GM19455 (cell line): ENCODE measurements around the gene UBE2Q1.

Experiments used
- ATAC-seq: cut with Tn5 transposase; IDR thresholded peaks from one replicate; pipeline ENCODE4 v1.9.1; 2021; ENCODE audit not compliant: unreplicated experiment

The UBE2Q1 gene

DNA sequence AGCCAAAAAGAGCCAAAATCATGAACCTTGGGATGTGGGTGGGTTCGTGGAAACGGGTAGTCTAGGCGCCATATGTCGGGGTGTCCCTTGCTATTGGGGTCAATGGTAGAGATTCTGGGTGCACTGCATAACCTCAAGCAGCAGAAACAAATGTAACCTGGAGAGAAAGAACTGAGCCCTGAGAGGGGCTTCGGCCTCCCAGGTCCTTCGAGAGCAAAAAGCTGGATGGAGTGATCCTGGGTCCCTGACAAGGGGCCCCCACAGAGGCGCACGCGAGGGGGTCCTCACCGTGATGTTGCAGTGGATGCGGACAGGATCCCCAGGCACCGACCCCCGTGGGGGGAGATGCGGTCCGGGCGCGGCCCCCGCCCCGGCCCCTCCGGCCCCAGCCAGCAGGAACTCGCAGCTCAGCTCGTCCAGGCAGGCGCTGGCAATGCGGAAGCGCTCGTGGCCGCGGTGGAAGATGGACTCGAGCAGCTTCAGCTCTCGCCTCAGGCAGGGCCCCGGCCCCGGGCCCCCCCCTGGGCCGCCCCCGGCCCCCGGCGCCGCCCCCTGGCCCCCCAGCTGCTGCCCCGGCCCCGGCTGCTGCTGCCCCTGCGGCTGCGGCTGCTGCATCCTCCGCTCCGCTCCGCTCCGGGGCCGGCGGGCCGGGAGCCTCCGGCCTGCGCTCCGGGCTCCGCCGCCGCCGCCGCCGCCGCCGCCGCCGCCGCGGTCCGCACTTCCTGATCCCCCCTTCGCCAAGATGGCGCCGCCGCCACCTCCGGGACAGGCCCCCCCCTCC lies at the start of gene UBE2Q1:
Gene UBE2Q1 (minus strand): TSS at position 724 of the 781 bp plus-strand sequence. CDS start 109 bp downstream, at position 615.
- peak; percentile 9 for ATAC-seq

DNA sequence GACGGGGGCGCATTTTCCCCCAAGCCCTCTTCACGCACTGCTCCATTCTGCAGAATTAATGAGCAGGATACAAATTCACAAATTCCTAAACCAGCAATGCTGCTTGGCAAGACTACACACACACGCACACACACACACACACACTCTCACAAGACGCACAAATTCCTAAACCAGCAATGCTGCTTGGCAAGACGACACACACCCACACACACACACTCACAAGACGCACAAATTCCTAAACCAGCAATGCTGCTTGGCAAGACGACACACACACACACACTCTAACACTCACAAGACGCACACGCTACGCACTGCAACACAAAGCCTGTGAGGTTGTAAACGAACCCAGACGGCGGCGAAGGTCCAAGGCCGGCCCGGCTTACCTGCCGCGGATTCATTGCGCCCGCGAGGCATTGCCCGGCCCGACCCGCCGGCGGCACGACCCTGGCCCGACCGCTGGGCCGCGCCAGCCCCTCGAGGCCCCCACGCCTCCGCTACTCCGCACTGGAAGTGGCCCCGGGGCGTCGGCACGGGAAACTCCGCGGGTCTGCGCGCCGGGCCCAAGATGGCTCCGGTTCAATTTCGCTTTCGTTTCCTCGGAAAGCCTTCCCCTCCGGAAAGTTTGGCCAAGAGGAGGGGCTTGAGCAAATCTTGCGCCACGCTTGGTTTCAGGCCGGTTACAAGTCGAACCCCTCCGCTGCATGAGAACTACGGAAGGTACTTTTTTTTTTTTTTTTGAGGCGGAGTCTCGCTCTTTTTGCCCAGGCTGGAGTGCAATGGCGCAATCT lies 49.3 kb upstream of the UBE2Q1 start, which contains the start of gene ADAR:
Gene ADAR (minus strand): TSS at position 578 of the 788 bp plus-strand sequence. CDS start 180 bp downstream, at position 398.
- ATAC-seq = peak; percentile 67

DNA sequence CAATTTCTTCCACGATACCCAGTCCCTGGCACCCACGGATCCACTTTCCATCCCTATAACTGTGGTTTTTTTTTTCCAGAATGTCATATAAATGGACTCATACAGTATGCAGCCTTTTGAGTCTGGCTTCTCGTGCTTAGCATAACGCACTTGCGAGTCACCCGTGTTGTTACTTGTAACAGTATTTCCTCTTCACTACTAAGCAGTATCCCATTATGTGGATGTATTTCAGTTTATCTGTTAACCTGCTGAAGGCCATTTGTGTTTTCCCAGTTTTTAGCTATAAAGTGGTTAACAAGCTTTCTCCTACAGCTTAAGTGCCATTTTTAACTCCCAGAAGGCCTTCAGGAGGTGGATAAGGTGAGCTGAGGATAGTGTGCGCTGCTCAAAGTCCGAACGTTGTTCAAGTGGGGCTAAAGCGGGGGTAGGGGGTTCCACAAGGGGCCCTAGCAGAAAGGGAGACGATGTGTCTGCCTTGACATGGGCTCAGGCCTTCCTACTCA lies 48.7 kb upstream of the UBE2Q1 start:
- no peak for ATAC-seq

DNA sequence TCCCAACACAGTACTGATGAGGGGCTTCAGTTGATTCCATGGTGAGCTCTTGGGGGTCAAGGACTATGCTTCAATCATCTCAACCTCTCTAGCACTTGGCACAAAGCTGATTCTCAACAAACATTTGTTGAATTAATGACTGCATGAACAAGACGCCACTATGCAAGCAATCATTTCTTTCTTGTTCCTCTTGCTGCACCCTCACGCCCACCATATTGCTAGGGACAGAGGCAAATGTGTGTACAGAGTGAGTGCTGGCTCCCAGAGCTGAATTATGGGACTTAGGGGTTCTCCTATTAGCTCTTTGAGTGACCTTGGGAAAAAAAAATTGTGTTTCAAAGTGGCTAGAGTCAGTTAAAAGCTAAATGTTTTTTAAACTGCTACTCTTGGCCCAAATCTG lies 47.1 kb upstream of the UBE2Q1 start:
- no peak for ATAC-seq

DNA sequence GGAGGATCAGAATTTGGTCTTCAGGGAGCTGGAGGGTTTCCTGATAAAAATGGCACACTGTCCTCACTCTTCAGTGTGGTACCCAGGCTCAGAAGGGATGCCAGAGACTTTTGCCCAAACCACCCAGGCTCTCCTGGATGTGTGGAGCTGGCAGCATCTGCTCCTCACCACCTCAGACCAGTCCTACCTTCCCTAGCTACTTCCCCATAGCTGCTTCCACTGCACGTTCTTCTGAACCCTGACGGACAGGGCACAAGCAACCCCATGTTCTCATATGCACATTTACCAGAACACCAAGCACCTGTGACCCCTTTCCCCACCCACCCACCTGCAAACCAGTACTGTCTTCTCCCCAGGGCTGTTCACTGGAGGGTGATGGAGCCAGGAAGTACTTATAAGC lies 44.9 kb upstream of the UBE2Q1 start:
- ATAC-seq = no peak

DNA sequence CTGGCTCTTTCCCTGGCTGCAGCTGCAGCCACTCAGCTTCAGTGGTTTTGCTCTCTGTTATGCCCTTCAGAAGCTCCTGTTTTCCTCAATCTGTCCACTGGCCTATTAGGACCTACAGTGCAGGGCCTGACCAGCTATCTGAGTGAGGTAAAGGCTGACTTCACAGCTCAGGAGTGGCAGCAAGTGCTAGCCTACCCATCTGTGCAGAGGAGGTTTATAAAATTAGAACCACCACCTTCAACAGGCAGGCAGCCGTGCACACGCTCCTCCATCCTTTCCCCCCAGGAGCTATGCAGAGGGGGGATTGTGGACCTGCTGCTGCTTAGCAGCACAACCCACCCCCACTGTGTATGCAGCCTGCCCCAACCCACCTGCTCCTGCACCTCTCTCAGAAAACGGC lies 41.2 kb upstream of the UBE2Q1 start:
- no peak for ATAC-seq

DNA sequence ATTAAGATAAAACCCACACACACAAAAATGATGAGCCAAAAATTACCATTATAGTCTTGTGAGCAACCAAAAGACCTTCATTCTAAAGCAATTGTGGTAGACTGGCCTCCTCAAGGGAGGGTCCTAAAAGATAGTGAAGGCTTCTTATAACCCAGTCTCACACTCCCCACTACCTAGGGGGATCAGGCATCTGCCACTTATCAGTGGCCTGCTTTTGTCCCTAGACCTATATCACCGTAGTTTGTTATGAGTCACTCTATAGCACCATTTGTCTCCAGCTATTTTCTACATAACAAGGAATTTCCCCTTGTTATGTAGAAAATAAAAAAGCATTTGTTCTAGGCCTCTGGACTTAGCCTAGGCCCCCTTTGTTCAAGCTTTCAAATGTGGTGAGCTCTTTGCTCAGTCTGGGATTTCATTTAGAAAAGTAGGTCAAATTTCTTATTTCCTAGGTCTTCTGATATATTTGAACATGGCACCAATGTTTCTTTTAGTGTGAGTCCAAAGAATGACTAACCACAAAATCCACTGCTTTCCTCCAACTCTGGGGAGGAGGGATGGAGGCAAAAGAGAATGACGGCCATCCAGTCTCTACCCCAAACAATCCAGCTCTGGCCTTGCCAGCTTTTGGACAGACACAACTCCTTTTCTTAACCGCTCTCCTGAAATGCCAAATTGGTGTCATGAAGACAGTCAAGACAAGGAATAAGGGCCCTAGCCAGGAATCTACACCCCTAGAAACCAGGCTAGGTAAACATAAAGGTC lies 40.6 kb upstream of the UBE2Q1 start:
- no peak for ATAC-seq

DNA sequence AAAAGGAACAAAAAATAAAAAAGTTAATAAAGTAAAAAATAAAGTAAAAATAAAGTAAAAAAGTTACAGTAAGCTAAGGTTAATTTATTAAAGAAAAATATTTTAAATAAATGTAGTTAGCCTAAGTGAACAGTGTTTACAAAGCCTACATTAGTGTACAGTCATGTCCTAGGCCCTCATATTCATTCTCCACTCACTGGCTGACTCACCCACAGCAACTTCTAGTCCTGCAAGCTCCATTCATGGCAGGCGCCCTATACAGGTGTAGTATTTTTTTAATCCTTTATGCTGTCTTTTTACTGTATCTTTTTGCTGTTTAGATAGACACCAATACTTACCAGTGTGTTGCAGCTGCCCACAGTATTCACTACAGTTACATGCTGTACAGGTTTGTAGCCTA lies 37.2 kb upstream of the UBE2Q1 start:
- no peak for ATAC-seq

DNA sequence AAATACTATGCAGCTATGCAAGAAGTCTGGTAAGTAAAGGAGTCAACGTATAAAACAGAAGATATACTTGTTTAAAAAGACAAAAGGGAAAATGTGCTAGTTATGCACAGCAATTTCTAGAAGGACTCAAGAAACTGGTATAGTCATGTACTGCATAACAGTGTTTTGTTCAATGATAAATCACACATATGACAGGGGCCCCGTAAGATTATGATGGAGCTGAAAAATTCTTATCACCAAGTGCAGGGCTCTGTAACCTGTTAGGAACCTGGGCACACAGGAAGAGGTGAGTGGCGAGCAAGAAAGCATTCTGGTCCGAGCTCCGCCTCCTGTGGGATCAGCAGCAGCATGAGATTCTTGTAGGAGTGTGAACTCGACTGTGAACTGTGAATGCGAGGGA lies 36.3 kb upstream of the UBE2Q1 start:
- no peak for ATAC-seq

DNA sequence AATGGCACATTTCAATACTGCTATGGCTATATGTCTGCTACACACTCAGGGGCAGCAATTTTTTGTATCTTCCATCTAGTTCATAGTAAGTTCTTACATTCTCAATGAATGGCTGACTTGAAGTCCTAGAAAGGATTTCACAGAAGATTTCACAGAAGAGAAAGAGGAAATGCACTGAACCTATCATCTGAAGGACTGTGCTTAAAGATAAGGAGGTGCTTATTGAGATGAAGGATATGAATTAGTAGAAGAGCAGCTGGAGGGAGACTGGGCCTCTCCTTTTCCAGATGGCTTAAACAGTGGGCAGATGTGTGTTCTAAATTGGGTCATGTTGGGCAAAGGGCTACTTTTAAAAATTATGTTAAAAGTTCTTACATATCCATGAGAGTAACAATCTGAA lies 34.9 kb upstream of the UBE2Q1 start:
- no peak for ATAC-seq

DNA sequence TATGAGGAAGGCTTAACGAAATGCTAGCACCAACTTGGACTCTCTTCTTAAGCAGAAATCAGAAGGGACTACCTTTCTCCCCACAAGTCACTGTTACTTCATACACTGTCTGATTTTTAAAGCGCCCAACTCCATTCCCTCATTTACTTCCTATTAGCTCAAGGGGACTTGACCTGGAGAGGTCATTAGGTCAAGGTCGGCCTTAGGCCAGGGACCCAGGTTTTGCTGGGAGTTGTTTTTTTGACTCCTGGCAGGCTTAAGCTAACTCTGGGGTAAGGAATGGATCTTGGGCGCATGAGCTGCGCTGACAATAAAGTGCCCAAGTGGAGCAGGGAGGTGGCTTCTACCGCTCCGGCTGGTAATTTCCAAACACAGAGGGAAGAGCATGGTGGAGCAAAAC lies 32.7 kb upstream of the UBE2Q1 start:
- no peak for ATAC-seq

DNA sequence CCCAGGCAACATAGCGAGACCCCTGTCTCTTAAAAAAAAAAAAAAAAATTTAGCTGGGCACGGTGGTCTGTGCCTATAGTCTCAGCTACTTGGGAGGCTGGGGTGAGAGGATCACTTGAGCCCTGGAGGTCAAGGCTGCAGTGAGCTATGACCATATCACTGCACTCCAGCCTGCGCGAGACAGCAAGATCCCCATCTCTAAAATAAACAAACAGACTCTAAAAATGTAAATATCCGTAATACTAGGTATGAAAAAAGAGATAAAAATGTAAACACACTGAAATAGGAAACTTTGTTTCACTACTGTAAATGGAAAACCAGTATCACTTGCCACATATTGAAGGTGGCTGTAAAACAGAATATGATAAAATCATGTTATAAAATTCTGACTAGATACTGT lies 32.3 kb upstream of the UBE2Q1 start:
- ATAC-seq = no peak

DNA sequence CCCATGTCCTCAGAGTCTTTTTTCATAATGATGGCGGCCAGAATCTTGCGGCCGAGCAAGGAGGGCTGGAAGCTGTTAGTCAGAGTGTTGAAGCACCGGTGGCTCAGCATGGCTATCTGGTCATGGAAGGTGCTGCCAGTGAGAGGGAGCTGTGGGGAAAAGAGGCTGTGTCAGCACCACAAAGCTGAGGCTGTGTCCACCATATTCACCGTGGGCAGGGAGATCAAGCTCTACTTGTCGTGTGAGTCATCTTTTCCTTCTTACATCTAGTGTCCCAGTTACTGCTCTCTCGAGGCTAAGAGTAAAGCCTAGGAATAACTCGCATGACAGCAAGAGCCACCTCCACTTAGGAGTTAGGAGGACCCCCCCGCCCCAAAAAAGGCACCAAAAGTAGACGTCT lies 31.3 kb upstream of the UBE2Q1 start:
- no peak for ATAC-seq

DNA sequence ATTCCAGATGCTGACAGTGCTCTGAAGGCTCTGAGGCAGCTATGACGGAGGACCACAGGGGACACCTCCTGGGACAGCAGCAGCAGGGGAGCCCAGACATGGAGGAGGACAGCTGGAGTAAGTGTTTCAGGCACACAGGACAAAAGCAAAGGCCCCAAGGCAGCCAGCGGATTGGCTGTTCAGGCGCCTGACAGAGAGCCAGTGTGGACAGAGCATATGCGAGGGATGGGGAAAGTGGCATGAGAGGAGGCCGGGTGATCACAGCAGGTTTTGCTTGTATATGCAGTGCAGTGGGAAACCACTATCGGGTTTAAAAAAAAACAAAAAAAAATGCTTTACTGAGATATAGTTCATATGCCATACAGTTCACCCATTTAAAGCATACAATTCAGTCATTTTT lies 28.2 kb upstream of the UBE2Q1 start:
- no peak for ATAC-seq

DNA sequence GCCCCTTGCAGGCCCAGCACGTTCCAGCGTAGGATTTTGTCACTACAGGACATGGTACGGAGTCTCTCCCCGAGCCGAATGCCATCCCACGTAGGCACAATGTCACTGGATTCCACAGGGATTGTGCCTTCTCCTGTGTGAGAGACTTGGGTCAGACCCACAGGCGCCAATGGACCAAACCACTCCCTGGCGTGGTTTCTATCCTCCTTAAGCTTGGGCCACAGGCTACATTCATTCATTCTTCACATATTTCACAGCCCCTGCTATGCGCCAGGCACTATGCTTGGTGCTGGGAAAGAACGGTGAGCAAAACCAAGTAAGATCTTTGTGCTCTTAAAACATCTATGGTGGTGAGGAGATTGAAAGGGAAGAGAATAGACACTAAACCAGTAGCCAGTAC lies 27.8 kb upstream of the UBE2Q1 start:
- ATAC-seq = no peak

DNA sequence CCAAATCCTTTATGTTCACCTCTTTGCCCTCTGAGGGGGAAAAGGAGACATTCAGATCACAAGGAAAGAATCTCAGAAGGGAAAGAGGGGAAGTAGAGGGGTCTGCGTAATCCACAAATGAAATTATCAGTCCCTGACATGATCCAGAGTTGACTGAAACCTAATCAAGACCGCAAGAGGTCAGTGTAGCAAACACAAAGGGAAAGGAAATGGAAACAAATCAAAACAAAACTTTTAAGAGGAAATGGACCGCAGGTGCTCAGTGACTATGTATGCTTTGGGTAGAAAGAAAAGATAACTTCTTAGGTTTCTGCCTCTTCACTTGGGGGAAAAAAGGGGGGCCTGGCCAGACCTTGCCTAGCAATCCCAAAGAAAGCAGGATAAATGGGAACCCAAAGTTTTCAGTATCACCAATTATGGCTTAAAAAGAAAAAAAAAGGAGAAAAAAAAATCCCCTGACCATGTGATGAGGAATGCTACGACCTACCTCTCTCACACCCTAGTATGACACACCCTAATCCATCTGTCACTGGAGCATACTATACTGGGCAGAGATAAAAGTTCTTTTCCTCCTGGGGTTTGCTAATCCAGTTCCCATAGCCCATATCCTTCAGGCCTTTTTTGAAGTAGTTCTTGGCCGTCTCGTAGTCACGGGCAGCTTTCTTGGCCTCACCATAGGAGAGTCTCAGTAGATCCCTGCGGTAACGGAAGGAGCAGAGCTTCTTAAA lies 26.0 kb upstream of the UBE2Q1 start:
- ATAC-seq = no peak

DNA sequence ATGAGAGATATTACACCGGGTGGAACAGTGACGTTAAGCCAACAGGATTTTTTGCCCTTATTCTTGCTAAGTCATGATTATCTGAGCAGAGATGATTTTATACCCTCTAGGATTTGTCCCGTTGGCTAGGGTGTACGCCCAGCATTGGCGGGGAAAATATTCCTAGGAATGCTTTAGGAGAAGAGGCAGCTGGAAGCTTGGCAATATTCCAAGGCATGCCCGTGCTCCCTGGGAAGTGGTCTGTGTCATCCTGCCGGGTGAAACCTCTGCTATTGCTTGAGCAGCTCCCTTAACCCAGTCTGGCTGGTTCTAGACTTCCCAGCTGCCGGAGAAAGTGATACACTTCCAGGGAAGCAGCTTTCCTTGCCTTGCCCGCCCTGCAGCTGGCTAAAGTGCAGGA lies 25.3 kb upstream of the UBE2Q1 start:
- ATAC-seq = no peak

DNA sequence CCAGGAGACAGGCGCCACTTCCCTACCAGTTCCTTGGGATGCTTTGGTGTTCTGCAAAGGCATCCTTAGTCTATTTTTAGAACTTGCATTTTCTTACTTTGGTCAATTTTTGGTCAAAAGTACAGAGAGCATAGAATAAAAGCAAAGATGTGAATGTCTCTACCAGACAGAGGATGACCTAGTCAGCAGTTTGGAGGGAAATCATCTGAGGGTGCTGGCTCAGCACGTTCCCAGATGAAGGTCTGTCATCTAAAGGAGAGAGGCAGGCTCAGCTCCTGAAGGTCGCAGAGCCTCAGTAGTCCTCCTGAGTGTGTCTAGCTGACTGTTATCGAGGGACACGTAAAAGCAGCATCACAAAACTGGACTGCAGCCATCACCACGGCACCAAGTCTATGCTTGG lies 24.4 kb upstream of the UBE2Q1 start:
- no peak for ATAC-seq

DNA sequence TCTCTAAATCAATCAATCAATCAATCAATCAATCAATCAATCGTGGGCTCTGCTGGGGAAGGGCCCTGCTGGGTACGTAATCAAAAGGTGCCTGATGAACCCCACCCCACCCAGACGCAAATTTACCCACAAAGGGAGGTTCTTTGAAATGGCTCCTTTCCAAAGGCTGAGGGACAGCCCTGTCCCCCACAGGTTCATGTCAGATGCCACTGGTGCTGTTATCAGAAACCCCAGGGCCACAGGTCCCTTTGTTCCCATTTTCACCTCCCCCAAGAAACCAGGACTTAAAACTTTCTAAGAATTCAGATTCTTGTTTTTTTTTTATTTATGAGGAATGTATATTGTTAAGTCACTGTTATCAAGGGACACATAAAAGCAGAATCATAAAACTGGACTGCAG lies 23.3 kb upstream of the UBE2Q1 start:
- no peak for ATAC-seq

DNA sequence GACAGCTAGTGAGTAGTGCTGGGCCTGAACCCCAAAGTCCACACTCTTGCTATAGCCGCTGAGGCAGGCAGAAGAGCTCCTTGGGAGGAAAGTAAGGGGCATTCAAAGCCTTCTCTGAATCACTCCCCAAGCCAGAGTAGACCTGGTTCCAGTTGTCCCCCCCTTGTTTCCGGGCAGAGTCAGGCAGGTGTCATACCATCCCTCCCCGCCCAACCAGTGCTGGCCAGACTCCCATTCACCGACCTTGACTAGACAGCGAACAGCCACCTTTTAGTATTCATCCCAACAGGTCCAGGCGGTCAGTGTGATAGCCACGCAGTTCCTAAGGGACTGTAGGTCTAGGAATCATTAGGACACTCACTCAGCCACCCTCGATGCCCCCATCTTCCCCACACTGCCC lies 20.9 kb upstream of the UBE2Q1 start:
- no peak for ATAC-seq

DNA sequence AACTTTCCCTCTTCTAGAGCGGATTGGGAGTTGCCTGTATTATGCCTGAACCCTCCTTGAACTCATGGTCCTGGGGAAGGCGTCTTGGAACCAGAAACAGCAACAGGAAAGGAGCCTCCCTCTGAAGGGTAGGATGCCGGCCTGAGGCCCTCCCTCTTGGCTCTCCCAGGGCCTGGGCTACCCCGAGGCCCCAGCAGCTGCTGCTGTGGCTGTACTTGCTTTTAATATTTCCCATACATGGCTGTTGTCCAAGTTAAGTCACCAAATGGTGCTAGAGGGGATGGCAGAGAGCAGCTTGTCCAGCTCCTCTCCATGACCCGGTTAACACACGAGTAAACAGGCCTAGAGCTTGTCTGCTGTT lies 19.6 kb upstream of the UBE2Q1 start:
- no peak for ATAC-seq
